Ectodermal cell (in vitro differentiated cells): ENCODE measurements around the gene DDX10.

Source experiments
- H3K27ac ChIP-seq: 2 replicates; pipeline ENCODE4 v1.7.0; 2013; ENCODE audit warnings: mild to moderate bottlenecking, low read depth, low read length; ENCODE audit not compliant: insufficient read depth, poor library complexity, severe bottlenecking
- H3K27me3 ChIP-seq: 2 replicates; pipeline ENCODE4 v1.7.0; 2013; ENCODE audit warnings: mild to moderate bottlenecking, low read length; ENCODE audit not compliant: insufficient read depth, control insufficient read depth, poor library complexity, severe bottlenecking
- H3K36me3 ChIP-seq: one replicate; pipeline ENCODE4 v1.7.0; 2013; ENCODE audit warnings: low read length; ENCODE audit not compliant: control insufficient read depth, insufficient read depth
- H3K4me1 ChIP-seq: one replicate; pipeline ENCODE4 v1.7.0; 2013; ENCODE audit warnings: low read length; ENCODE audit not compliant: control insufficient read depth, insufficient read depth
- H3K4me3 ChIP-seq: 2 replicates; pipeline ENCODE4 v1.7.0; 2013; ENCODE audit warnings: low read depth, low read length, control low read depth; ENCODE audit not compliant: insufficient read depth
- H3K9me3 ChIP-seq: 2 replicates; pipeline ENCODE4 v1.7.0; 2013; ENCODE audit warnings: mild to moderate bottlenecking, low read length, moderate library complexity; ENCODE audit not compliant: control insufficient read depth
- WGBS, 2 experiments: methylation state at CpG; one replicate each; pipeline ENCODE4 v1.1.7; 2013; ENCODE audit warnings: missing lambda C conversion rate in 2 of 2; 5-methylcytosine and 5-hydroxymethylcytosine counted together

Gene DDX10

GRCh38 chr11:108708173-108708572, 43.3 kb downstream of the DDX10 start:
- Histone ChIP-seq H3K27ac (no peak overlapping the region), H3K4me1 (no peaks in the 10 kb centered on the region), H3K4me3 (no peak overlapping the region), H3K9me3 (no peaks in the 10 kb centered on the region), H3K36me3 (peaks cover 30% of the 10 kb centered on the region), H3K27me3 (no peaks in the 10 kb centered on the region)

GRCh38 chr11:108709741-108710140, 44.9 kb downstream of the DDX10 start:
- Histone ChIP-seq H3K36me3 (peaks cover 30% of the 10 kb centered on the region), H3K4me3 (no peak overlapping the region), H3K4me1 (no peaks in the 10 kb centered on the region), H3K27ac (no peak overlapping the region), H3K9me3 (no peaks in the 10 kb centered on the region), H3K27me3 (no peaks in the 10 kb centered on the region)

GRCh38 chr11:108713076-108713790, 48.4 kb downstream of the DDX10 start:
- Histone ChIP-seq H3K4me1 (no peaks in the 10 kb centered on the region), H3K27me3 (no peaks in the 10 kb centered on the region), H3K27ac (no peak overlapping the region), H3K4me3 (no peak overlapping the region), H3K9me3 (no peaks in the 10 kb centered on the region), H3K36me3 (peaks cover 15% of the 10 kb centered on the region)
- 94 to 97% methylated on average over 4 of the region's 4 CpGs for WGBS, 2 experiments

- H3K9me3 ChIP-seq: no peaks in the 10 kb centered on the region
- no peaks in the 10 kb centered on the region for H3K4me1 ChIP-seq
- WGBS, 2 experiments: 87 to 90% methylated on average over 1 of the region's 2 CpGs
- H3K36me3 ChIP-seq: peaks cover 5% of the 10 kb centered on the region
- H3K4me3 ChIP-seq: no peak overlapping the region
- no peaks in the 10 kb centered on the region for H3K27me3 ChIP-seq
- H3K27ac ChIP-seq: no peak overlapping the region
Observed at GRCh38 chr11:108715239-108715638, 50.4 kb downstream of the DDX10 start.

- H3K9me3 ChIP-seq: no peaks in the 10 kb centered on the region
- no peaks in the 10 kb centered on the region for H3K27me3 ChIP-seq
- no peak overlapping the region for H3K4me3 ChIP-seq
- H3K27ac ChIP-seq: no peak overlapping the region
- H3K36me3 ChIP-seq: peaks cover 5% of the 10 kb centered on the region
- WGBS, 2 experiments: 96% methylated on average over 2 of the region's 2 CpGs
- no peaks in the 10 kb centered on the region for H3K4me1 ChIP-seq
Observed at GRCh38 chr11:108718466-108718865, 53.6 kb downstream of the DDX10 start.

GRCh38 chr11:108724974-108725689, 60.3 kb downstream of the DDX10 start:
- Histone ChIP-seq H3K27ac (no peak overlapping the region), H3K4me1 (no peaks in the 10 kb centered on the region), H3K9me3 (no peaks in the 10 kb centered on the region), H3K4me3 (no peak overlapping the region), H3K36me3 (peaks cover 5% of the 10 kb centered on the region), H3K27me3 (no peaks in the 10 kb centered on the region)
- WGBS, 2 experiments: 94 to 99% methylated on average over 3 to 4 of the region's 5 CpGs

- Histone ChIP-seq H3K4me1 (no peaks in the 10 kb centered on the region), H3K4me3 (no peak overlapping the region), H3K36me3 (peaks cover 5% of the 10 kb centered on the region), H3K9me3 (no peaks in the 10 kb centered on the region), H3K27me3 (no peaks in the 10 kb centered on the region), H3K27ac (no peak overlapping the region)
- 95 to 100% methylated on average over 2 to 4 of the region's 4 CpGs for WGBS, 2 experiments
Observed at GRCh38 chr11:108726077-108726800, 61.4 kb downstream of the DDX10 start.

- WGBS, 2 experiments: 96 to 100% methylated on average over 2 to 3 of the region's 3 CpGs
- H3K27ac ChIP-seq: no peak overlapping the region
Observed at GRCh38 chr11:108727665-108728064, 62.8 kb downstream of the DDX10 start.

GRCh38 chr11:108729227-108729871, 64.5 kb downstream of the DDX10 start:
- Histone ChIP-seq H3K4me3 (no peak overlapping the region), H3K4me1 (no peaks in the 10 kb centered on the region), H3K36me3 (no peaks in the 10 kb centered on the region), H3K27ac (no peak overlapping the region), H3K9me3 (no peaks in the 10 kb centered on the region), H3K27me3 (no peaks in the 10 kb centered on the region)
- WGBS, 2 experiments: 92 to 96% methylated on average over 7 of the region's 7 CpGs

More at GRCh38 chr11:108727665-108728064, 62.8 kb downstream of the DDX10 start:
- no peaks in the 10 kb centered on the region for H3K9me3 ChIP-seq
- peaks cover 5% of the 10 kb centered on the region for H3K36me3 ChIP-seq
- H3K27me3 ChIP-seq: no peaks in the 10 kb centered on the region
- no peaks in the 10 kb centered on the region for H3K4me1 ChIP-seq
- no peak overlapping the region for H3K4me3 ChIP-seq

GRCh38 chr11:108732395-108732794, 67.5 kb downstream of the DDX10 start:
- Histone ChIP-seq H3K27ac (no peak overlapping the region), H3K27me3 (no peaks in the 10 kb centered on the region), H3K36me3 (no peaks in the 10 kb centered on the region), H3K4me1 (no peaks in the 10 kb centered on the region), H3K4me3 (no peak overlapping the region), H3K9me3 (peaks cover 3% of the 10 kb centered on the region)
- 92 to 98% methylated on average over 8 of the region's 8 CpGs for whole genome bisulfite sequencing, 2 experiments
